ENCODE results near the gene ICAM5. TPM values are rescaled to one million over a fixed set of nuclear protein-coding genes. Genes with fewer than 3 reads are reported as not detected.

ICAM5 gene
- total and polyA plus RNA-seq, 9 of the 15 experiments (the other 6 are each of a cell fraction or from before 2014, with no cell fraction given): 0.10 to 114 (median 13.7) TPM

DNA sequence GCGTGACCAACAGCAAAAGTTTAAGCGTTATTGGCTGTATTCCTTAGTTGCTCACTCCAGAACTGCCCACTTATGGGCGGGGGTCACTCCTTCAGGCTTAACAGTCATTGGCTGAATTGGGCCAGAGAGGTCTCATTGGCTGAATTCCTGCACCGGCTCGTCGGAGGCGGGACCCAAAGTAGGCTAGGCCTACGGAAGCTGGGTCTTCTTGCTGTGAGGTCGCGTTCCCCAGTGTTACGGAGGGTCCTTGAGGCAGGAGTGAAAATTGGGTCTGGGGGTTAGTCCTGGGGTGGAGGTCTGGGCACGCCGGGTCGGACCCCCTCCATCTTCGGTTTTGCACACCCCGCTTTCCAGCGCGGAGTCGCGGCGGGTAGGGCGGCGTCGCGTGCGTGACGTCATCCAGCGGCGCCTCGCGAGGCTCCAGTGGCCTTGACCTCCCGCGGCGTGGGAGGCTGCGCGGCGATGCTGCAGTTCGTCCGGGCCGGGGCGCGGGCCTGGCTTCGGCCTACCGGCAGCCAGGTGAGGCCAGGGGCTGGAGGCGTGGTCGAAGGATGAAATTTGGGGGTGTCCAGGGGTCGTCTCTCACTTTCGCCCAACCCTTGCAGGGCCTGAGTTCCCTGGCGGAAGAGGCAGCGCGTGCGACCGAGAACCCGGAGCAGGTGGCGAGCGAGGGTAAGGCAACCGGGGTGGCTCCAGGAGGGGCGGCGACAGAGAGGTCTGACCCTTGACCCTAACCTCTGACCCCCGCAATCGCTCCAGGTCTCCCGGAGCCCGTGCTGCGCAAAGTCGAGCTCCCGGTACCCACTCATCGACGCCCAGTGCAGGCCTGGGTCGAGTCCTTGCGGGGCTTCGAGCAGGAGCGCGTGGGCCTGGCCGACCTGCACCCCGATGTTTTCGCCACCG lies 37.7 kb upstream of the ICAM5 start, which contains the start of gene MRPL4 (continued):
- peak; percentile 92 for TF ChIP-seq NR2F6 (CRISPR knock-in tag; IDR thresholded peaks at IDR 0.05)
- TF ChIP-seq ZBTB43 (CRISPR knock-in tag; IDR thresholded peaks at IDR 0.05): peak; percentile 82; the same call in 1 of the 2 replicates
- no peak for TF ChIP-seq POLR3A (IDR thresholded peaks at IDR 0.05; ENCODE audit: borderline replicate concordance, extremely low read depth, insufficient read depth, insufficient read length)
- no peak for TF ChIP-seq BMI1 (IDR thresholded peaks at IDR 0.05; ENCODE audit: low read length)
- TF ChIP-seq, protein P1, sequence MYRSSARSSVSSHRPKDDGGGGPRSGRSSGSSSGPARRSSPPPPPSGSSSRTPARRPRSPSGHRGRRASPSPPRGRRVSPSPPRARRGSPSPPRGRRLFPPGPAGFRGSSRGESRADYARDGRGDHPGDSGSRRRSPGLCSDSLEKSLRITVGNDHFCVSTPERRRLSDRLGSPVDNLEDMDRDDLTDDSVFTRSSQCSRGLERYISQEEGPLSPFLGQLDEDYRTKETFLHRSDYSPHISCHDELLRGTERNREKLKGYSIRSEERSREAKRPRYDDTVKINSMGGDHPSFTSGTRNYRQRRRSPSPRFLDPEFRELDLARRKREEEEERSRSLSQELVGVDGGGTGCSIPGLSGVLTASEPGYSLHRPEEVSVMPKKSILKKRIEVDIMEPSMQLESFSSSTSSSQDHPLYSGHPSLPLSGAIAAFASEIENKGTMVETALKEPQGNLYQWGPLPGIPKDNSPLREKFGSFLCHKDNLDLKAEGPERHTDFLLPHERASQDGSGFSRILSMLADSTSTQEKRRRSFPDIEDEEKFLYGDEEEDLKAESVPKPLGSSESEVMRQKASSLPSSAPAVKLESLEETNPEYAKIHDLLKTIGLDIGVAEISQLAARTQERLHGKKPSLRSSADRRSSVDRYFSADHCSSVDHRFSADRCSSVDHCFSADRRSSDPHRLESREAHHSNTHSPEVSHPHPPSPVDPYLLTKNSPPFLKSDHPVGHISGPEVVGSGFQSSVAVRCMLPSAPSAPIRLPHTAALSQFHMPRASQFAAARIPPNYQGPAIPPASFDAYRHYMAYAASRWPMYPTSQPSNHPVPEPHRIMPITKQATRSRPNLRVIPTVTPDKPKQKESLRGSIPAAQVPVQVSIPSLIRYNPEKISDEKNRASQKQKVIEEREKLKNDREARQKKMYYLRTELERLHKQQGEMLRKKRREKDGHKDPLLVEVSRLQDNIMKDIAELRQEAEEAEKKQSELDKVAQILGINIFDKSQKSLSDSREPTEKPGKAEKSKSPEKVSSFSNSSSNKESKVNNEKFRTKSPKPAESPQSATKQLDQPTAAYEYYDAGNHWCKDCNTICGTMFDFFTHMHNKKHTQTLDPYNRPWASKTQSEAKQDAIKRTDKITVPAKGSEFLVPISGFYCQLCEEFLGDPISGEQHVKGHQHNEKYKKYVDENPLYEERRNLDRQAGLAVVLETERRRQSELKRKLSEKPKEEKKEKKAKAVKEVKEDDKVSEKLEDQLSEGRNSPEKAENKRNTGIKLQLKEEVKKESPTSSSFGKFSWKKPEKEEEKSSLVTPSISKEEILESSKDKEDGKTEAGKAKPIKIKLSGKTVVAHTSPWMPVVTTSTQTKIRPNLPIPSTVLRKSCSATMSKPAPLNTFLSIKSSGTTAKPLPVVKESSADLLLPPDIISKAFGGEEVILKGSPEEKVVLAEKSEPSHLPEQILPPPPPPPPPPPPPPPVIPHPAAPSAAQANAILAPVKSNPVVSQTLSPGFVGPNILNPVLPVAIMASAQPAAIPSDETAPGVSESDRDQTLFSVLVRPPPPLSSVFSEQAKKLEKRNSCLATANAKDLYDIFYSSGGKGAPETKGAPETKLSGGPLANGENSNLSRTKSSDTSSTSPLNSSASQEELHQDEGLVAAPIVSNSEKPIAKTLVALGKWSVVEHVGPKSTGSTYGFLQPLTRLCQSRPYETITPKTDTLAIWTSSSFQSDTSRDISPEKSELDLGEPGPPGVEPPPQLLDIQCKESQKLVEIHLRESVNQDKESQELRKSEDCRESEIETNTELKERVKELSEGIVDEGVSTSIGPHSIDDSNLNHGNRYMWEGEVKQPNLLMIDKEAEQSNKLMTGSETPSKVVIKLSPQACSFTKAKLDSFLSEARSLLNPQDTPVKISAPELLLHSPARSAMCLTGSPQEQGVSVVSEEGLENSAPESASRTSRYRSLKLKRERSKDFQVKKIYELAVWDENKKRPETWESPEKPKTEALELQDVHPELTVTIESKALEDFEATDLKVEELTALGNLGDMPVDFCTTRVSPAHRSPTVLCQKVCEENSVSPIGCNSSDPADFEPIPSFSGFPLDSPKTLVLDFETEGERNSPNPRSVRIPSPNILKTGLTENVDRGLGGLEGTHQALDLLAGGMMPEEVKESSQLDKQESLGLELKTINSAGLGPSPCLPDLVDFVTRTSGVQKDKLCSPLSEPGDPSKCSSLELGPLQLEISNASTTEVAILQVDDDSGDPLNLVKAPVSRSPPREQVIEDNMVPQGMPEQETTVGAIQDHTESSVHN (IDR thresholded peaks at IDR 0.05; ENCODE audit: borderline replicate concordance in 1 of 2, low read depth in 1 of 2): no peak
- TF ChIP-seq, protein P2, sequence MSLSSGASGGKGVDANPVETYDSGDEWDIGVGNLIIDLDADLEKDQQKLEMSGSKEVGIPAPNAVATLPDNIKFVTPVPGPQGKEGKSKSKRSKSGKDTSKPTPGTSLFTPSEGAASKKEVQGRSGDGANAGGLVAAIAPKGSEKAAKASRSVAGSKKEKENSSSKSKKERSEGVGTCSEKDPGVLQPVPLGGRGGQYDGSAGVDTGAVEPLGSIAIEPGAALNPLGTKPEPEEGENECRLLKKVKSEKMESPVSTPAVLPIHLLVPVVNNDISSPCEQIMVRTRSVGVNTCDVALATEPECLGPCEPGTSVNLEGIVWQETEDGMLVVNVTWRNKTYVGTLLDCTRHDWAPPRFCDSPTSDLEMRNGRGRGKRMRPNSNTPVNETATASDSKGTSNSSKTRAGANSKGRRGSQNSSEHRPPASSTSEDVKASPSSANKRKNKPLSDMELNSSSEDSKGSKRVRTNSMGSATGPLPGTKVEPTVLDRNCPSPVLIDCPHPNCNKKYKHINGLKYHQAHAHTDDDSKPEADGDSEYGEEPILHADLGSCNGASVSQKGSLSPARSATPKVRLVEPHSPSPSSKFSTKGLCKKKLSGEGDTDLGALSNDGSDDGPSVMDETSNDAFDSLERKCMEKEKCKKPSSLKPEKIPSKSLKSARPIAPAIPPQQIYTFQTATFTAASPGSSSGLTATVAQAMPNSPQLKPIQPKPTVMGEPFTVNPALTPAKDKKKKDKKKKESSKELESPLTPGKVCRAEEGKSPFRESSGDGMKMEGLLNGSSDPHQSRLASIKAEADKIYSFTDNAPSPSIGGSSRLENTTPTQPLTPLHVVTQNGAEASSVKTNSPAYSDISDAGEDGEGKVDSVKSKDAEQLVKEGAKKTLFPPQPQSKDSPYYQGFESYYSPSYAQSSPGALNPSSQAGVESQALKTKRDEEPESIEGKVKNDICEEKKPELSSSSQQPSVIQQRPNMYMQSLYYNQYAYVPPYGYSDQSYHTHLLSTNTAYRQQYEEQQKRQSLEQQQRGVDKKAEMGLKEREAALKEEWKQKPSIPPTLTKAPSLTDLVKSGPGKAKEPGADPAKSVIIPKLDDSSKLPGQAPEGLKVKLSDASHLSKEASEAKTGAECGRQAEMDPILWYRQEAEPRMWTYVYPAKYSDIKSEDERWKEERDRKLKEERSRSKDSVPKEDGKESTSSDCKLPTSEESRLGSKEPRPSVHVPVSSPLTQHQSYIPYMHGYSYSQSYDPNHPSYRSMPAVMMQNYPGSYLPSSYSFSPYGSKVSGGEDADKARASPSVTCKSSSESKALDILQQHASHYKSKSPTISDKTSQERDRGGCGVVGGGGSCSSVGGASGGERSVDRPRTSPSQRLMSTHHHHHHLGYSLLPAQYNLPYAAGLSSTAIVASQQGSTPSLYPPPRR (CRISPR knock-in tag; IDR thresholded peaks at IDR 0.05; ENCODE audit: borderline replicate concordance): no peak
- peak; percentile 56; the same call in 1 of the 2 replicates for TF ChIP-seq ZSCAN29 (IDR thresholded peaks at IDR 0.05)

Measured in K562 (cell line).